Caco-2 (cell line): Measurements from ENCODE around the gene DAB2IP. TPM values are rescaled to one million over a fixed set of nuclear protein-coding genes. Genes with fewer than 3 reads are reported as not detected.

Experiments
- BruUV-seq: library from RNA; stranded (reverse); fragments of 400-500 nt; replicated peaks from 2 replicates; lab custom pipeline; 2021; lab: Mats Ljungman, UMichigan
- CTCF ChIA-PET: fragments of 300-600 bp; sonication (Branson Sonifier 250); formaldehyde crosslinking; loops from one replicate; lab custom pipeline; 2022; ENCODE audit warnings: antibody characterized with exemption; lab: Charles Lee
- POLR2A ChIA-PET: fragments of 300-600 bp; sonication (Branson Sonifier 250); formaldehyde crosslinking; loops from one replicate; lab custom pipeline; 2022; ENCODE audit warnings: antibody characterized with exemption; lab: Charles Lee
- DNase-seq, 2 experiments: peaks; one replicate each; pipeline versions ENCODE4 v3.0.0 to v3.0.0-alpha.2; 2020 to 2022
- H3K27me3 ChIP-seq: replicated peaks from 2 replicates; pipeline ENCODE4 v1.6.0; 2011; ENCODE audit warnings: low read length; ENCODE audit not compliant: control insufficient read depth, insufficient read depth
- H3K36me3 ChIP-seq: 2 replicates; pipeline ENCODE4 v1.5.1; 2011; ENCODE audit warnings: low read length; ENCODE audit not compliant: control insufficient read depth, insufficient read depth
- H3K4me1 ChIP-seq: fragments of 250-450 bp; sonication (Bioruptor Pico); 2 replicates; pipeline ENCODE4 v1.5.1; 2020; ENCODE audit warnings: mild to moderate bottlenecking
- H3K4me3 ChIP-seq: 2 replicates; pipeline ENCODE4 v1.5.1; 2011; ENCODE audit warnings: low read depth, mild to moderate bottlenecking, control low read depth, low read length
- H3K9me3 ChIP-seq: fragments of 250-450 bp; sonication (Bioruptor Pico); 2 replicates; pipeline ENCODE4 v1.5.1; 2020; ENCODE audit warnings: mild to moderate bottlenecking, moderate library complexity
- H3K27ac Mint-ChIP-seq: one replicate; pipeline ENCODE4 v1.8.0; 2022; ENCODE audit warnings: mixed read lengths; ENCODE audit not compliant: unreplicated experiment
- H3K27me3 Mint-ChIP-seq: one replicate; pipeline ENCODE4 v1.8.0; 2022; ENCODE audit warnings: mixed read lengths; ENCODE audit not compliant: insufficient read depth, unreplicated experiment
- H3K36me3 Mint-ChIP-seq: one replicate; pipeline ENCODE4 v1.8.0; 2022; ENCODE audit warnings: mild to moderate bottlenecking, mixed read lengths; ENCODE audit not compliant: insufficient read depth, unreplicated experiment
- H3K4me1 Mint-ChIP-seq: one replicate; pipeline ENCODE4 v1.8.0; 2022; ENCODE audit warnings: low read depth, mixed read lengths; ENCODE audit not compliant: unreplicated experiment
- H3K4me3 Mint-ChIP-seq: one replicate; pipeline ENCODE4 v1.8.0; 2022; ENCODE audit warnings: mild to moderate bottlenecking, moderate library complexity, mixed read lengths; ENCODE audit not compliant: unreplicated experiment
- H3K9me3 Mint-ChIP-seq: one replicate; pipeline ENCODE4 v1.8.0; 2022; ENCODE audit warnings: mixed read lengths; ENCODE audit not compliant: unreplicated experiment
- intact Hi-C: fragments of 100-400 bp; cut with micrococcal nuclease; formaldehyde crosslinking; loops from one replicate; pipeline ENCODE4 v1.10.0; 2022; ENCODE audit not compliant: unreplicated experiment
- total RNA-seq: library from RNA; stranded (reverse); gene quantifications from 2 replicates; pipeline ENCODE4 v1.2.3, GENCODE V29; 2022
- TF ChIP-seq, protein P1 (sequence below), 2 experiments: fragments of 200-600 bp in 1 of 2; IDR thresholded peaks; 1 replicate in 1 of 2; 2 replicates in 1 of 2; pipeline versions ENCODE4 v1.5.1 to v1.8.0; 2011 to 2022; ENCODE audit warnings: antibody characterized with exemption in 1 of 2, control low read depth in 1 of 2, inconsistent platforms in 1 of 2, low read depth in 1 of 2, low read length in 1 of 2, mild to moderate bottlenecking in 1 of 2, moderate library complexity in 1 of 2; ENCODE audit not compliant: insufficient read depth in 1 of 2, severe bottlenecking in 1 of 2, unreplicated experiment in 1 of 2

The DAB2IP gene
- total RNA-seq, 1 experiment from 2014 or later = 26.0 TPM

DNA sequence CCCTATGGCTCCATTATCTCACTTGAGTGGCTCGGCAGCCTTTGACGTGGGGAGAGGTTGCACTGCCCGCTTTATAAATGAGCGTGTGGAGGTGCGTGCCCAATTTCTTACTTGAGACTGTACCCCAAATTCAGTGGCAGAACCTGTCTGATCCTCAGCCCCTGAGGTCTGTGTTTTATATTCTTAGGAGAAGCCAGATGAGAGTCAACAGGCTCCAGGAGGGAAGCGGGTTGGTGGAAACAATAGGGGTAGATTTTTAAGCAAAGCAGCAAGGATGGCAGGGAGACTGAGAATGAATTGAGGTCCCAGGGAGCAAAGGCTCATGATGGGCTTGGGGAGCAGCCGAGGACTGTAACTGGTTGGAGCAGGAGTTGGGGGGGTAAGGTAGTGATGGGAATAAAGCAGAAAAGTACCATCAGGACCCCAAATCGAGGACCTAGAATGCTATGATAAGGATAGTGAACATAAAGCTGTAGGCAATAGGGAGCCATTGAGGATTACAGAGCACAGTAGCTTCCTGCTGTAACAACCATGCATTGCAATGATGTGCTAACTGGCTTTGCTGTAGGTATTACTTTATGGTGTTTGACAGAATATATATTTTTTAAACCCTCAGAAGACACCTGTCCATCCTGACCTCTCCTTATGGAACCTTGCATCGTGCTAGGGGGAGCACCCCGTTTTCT, 43.1 kb upstream of the DAB2IP start:
- TF ChIP-seq, protein P1, sequence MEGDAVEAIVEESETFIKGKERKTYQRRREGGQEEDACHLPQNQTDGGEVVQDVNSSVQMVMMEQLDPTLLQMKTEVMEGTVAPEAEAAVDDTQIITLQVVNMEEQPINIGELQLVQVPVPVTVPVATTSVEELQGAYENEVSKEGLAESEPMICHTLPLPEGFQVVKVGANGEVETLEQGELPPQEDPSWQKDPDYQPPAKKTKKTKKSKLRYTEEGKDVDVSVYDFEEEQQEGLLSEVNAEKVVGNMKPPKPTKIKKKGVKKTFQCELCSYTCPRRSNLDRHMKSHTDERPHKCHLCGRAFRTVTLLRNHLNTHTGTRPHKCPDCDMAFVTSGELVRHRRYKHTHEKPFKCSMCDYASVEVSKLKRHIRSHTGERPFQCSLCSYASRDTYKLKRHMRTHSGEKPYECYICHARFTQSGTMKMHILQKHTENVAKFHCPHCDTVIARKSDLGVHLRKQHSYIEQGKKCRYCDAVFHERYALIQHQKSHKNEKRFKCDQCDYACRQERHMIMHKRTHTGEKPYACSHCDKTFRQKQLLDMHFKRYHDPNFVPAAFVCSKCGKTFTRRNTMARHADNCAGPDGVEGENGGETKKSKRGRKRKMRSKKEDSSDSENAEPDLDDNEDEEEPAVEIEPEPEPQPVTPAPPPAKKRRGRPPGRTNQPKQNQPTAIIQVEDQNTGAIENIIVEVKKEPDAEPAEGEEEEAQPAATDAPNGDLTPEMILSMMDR (IDR thresholded peaks at IDR 0.05; ENCODE audit: insufficient read depth in 1 of 2, low read depth in 1 of 2, low read length in 1 of 2, severe bottlenecking in 1 of 2, unreplicated experiment in 1 of 2) = no peak
- Mint-ChIP-seq H3K4me1 (peaks cover 18% of the 10 kb centered on the region), H3K4me3 (peak overlapping the region; percentile 16), H3K36me3 (no peaks in the 10 kb centered on the region), H3K9me3 (no peaks in the 10 kb centered on the region), H3K27ac (peak overlapping the region; percentile 16), H3K27me3 (no peaks in the 10 kb centered on the region)
- Histone ChIP-seq H3K9me3 (no peaks in the 10 kb centered on the region), H3K4me3 (no peak overlapping the region), H3K4me1 (peaks cover 8% of the 10 kb centered on the region), H3K27me3 (no peaks in the 10 kb centered on the region), H3K36me3 (no peaks in the 10 kb centered on the region)
- BruUV-seq = no TSS peak
- DNase-seq = no peak
- intact Hi-C loops = no loop called here
- POLR2A ChIA-PET = no interaction called here
- CTCF ChIA-PET = no interaction called here

GRCh38 chr9:121609822-121610637, 41.4 kb upstream of the DAB2IP start:
- BruUV-seq = no TSS peak
- no peak for DNase-seq
- Mint-ChIP-seq H3K27ac (no peak overlapping the region), H3K4me1 (peaks cover 18% of the 10 kb centered on the region), H3K4me3 (no peak overlapping the region), H3K9me3 (no peaks in the 10 kb centered on the region), H3K36me3 (no peaks in the 10 kb centered on the region), H3K27me3 (no peaks in the 10 kb centered on the region)
- no peaks in the 10 kb centered on the region for H3K9me3 ChIP-seq
- H3K27me3 ChIP-seq = no peaks in the 10 kb centered on the region
- H3K36me3 ChIP-seq = no peaks in the 10 kb centered on the region
- ChIA-PET CTCF (interaction anchor here (0.6 to 1.3 kb wide), 2 partner anchors 246 to 290 kb away, joined by 3 read pairs; no protein-coding TSS in a partner anchor), POLR2A (interaction anchor here (0.5 kb wide), 1 partner anchor 41 kb away, joined by 3 read pairs; no protein-coding TSS in a partner anchor)
- H3K4me3 ChIP-seq = no peak overlapping the region
- intact Hi-C loops = no loop called here
- peaks cover 8% of the 10 kb centered on the region for H3K4me1 ChIP-seq
- TF ChIP-seq, protein P1 (IDR thresholded peaks at IDR 0.05; ENCODE audit: insufficient read depth in 1 of 2, low read depth in 1 of 2, low read length in 1 of 2, severe bottlenecking in 1 of 2, unreplicated experiment in 1 of 2) = no peak

- Mint-ChIP-seq H3K27me3 (no peaks in the 10 kb centered on the region), H3K9me3 (no peaks in the 10 kb centered on the region), H3K27ac (no peak overlapping the region), H3K4me3 (no peak overlapping the region), H3K4me1 (peaks cover 18% of the 10 kb centered on the region), H3K36me3 (no peaks in the 10 kb centered on the region)
- TF ChIP-seq, protein P1 (IDR thresholded peaks at IDR 0.05; ENCODE audit: insufficient read depth in 1 of 2, low read depth in 1 of 2, low read length in 1 of 2, severe bottlenecking in 1 of 2, unreplicated experiment in 1 of 2) = no peak
- no TSS peak for BruUV-seq
- CTCF ChIA-PET = interaction anchor here (0.6 to 1.3 kb wide), 2 partner anchors 245 to 291 kb away, joined by 3 read pairs; no protein-coding TSS in a partner anchor
- H3K9me3 ChIP-seq = no peaks in the 10 kb centered on the region
- no peak overlapping the region for H3K4me3 ChIP-seq
- intact Hi-C loops = no loop called here
- H3K4me1 ChIP-seq = peaks cover 8% of the 10 kb centered on the region
- no peak for DNase-seq
- no peaks in the 10 kb centered on the region for H3K36me3 ChIP-seq
- no peaks in the 10 kb centered on the region for H3K27me3 ChIP-seq
- POLR2A ChIA-PET = no interaction called here
These were observed 40.8 kb upstream of the DAB2IP start for GRCh38 chr9:121610638-121610953.
